Astrocyte of the cerebellum (primary cell): ENCODE measurements around the gene NGDN.

Source experiments
- DNase-seq: peaks from one replicate; pipeline ENCODE4 v3.0.0-alpha.2; 2011; ENCODE audit warnings: low read depth
- H3K4me3 ChIP-seq: 2 replicates; pipeline ENCODE4 v1.5.1; 2011; ENCODE audit warnings: mild to moderate bottlenecking, low read depth, low read length, moderate library complexity
- CTCF ChIP-seq: IDR thresholded peaks from 2 replicates; pipeline ENCODE4 v1.5.1; 2012; ENCODE audit warnings: low read length, low read depth, moderate library complexity, mild to moderate bottlenecking; ENCODE audit errors: missing control alignments
- in situ Hi-C: cut with HindIII; loops from 2 replicates; pipeline ENCODE4 v1.10.0; 2017; ENCODE audit warnings: low sequenced_read_pairs

The NGDN gene

GRCh38 chr14:23430016-23430722, 39.3 kb upstream of the NGDN start:
- in situ Hi-C loops, result no loop called here
- TF ChIP-seq CTCF, result no peak
- no peak overlapping the region for H3K4me3 ChIP-seq
- DNase-seq, result no peak

- no peak for DNase-seq
- in situ Hi-C loops, result no loop called here
- TF ChIP-seq CTCF, result no peak
- H3K4me3 ChIP-seq, result no peak overlapping the region
Observed at GRCh38 chr14:23430723-23431085, 38.8 kb upstream of the NGDN start.

- no peak for TF ChIP-seq CTCF
- no peak for DNase-seq
- in situ Hi-C loops, result no loop called here
- H3K4me3 ChIP-seq, result no peak overlapping the region
Observed at GRCh38 chr14:23431486-23431885, 38.0 kb upstream of the NGDN start.

GRCh38 chr14:23432102-23432925, 37.2 kb upstream of the NGDN start:
- in situ Hi-C loops, result no loop called here
- DNase-seq, result no peak
- H3K4me3 ChIP-seq, result no peak overlapping the region
- TF ChIP-seq CTCF, result no peak

- in situ Hi-C loops, result no loop called here
- no peak overlapping the region for H3K4me3 ChIP-seq
- TF ChIP-seq CTCF, result no peak
- no peak for DNase-seq
Observed at GRCh38 chr14:23432946-23433345, 36.6 kb upstream of the NGDN start.

- no peak for TF ChIP-seq CTCF
- in situ Hi-C loops, result no loop called here
- DNase-seq, result no peak
- no peak overlapping the region for H3K4me3 ChIP-seq
Observed at GRCh38 chr14:23433457-23433856, 36.0 kb upstream of the NGDN start.
